VCaP (cell line): ENCODE measurements around the gene TTLL11.

Experiments used
- H3K27ac ChIP-seq: fragments of 450-650 bp; 2 replicates; pipeline ENCODE4 v1.5.1; 2017
- CTCF ChIP-seq: fragments of 450-650 bp; conservative IDR thresholded peaks from 2 replicates; pipeline ENCODE4 v1.5.1; 2017; ENCODE audit warnings: mild to moderate bottlenecking, moderate library complexity

The TTLL11 gene

DNA sequence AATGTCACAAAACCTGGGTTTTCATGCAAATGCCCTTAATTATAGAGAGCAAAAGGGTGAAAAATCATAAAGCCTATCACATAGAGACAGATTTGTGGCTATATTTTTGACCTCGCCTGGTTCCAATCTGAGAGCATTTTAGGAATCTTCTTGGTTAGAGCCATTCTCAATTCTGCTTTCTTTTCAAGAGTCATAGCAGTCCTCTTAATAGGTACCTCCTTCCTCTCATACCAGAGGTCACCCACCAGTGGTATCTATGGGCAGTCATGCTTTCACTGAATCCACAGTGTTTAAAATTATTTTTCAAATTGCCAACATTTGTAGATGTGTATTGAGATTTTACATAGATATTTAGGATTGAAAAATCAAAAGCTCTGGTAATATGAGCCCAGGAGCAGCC lies 226.2 kb downstream of the TTLL11 start:
- TF ChIP-seq CTCF, result no peak
- H3K27ac ChIP-seq, result no peak overlapping the region

DNA sequence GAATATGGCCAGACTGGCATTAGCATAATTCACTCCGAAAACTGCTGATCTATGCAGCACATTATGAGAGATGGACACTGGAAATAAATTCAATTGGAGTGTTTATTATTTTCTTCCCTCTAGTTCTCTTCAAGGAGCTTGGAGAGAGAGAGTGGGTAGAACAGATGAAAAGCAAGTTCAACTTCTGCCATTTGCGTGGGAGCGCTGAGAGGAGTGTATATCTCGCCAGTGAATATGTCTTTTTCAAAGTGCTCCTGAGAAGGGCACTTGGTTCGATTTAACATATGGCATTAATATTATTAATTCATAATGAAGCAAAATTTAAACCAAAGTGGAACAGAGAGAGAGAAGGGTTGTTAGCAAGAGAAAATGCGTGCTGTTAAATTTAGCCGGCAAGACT lies 227.2 kb downstream of the TTLL11 start:
- H3K27ac ChIP-seq, result no peak overlapping the region
- no peak for TF ChIP-seq CTCF

GRCh38 chr9:121865060-121865459 lies 228.0 kb downstream of the TTLL11 start:
- no peak for TF ChIP-seq CTCF
- H3K27ac ChIP-seq, result no peak overlapping the region

GRCh38 chr9:121863955-121864354 lies 229.2 kb downstream of the TTLL11 start:
- no peak overlapping the region for H3K27ac ChIP-seq
- TF ChIP-seq CTCF, result no peak

DNA sequence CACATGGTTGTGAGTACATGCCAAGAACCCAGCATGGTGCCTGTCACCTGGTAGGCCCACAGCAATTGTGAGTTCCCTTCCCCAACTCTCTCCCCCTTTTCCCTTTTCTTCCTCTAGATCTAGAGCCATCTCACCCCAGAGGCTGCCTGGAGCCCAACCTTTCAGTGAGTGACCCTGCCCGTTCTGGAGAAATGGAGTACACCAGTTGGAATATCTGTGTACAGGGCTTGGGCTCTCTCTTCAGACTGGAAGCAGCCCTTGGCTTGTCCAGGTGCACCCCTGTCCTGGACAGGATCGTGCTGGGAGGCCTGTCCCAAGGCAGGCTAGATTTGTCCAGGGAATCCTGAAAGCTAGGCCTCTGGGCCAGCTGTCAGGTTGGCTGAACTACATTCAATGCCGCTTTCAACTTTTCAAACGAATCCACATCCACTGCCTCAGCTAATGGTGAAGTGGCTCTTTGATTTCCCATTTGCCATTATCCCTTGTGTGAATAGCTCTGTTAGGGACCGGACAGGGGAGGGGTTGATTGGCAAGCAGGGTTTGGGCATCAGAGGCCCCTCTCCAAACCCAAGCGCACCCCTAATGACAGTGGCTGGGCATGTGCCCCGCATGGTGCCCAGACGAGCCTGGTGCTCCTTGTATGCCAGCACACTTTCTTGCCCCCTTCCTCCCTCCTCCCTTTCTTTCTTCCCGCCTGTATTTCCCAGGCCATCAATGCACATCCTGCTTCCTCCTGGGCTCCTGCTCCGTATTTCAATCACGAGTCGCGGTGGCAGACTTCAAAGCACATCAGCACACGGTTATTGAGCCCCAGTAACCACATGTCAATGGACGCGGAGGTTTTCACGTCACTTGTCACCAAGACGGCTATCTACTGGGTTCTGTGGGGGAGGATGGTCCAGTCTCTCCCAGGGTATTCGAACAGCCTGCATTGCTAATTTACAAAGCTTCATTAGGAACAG lies 230.5 kb downstream of the TTLL11 start:
- no peak overlapping the region for H3K27ac ChIP-seq
- TF ChIP-seq CTCF, result no peak

GRCh38 chr9:121861501-121862180 lies 231.5 kb downstream of the TTLL11 start:
- H3K27ac ChIP-seq, result no peak overlapping the region
- TF ChIP-seq CTCF, result peak; percentile 70

DNA sequence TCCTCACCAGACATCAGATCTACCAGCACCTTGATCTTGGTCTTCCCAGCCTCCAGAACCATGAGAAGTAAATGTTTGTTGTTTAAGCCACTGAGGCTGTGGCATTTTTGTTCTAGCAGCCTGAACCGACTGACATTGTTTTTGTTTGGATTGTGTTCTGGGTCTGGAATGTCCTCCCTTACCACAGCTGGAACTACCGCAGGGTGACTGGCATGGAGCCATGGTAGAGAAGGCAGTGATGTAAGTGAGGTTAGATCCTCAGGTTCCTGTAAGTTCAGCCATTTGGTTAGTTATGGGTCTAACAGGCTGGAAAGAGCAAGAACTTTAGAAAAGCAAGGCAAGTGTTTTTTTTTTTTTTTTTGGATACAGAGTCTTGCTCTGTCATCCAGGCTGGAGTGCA lies 232.4 kb downstream of the TTLL11 start:
- no peak overlapping the region for H3K27ac ChIP-seq
- TF ChIP-seq CTCF, result no peak
